Measurements from ENCODE around the gene NFYC. TPM values are rescaled to one million over a fixed set of nuclear protein-coding genes. Genes with fewer than 3 reads are reported as not detected.
A peak's percentile ranks its signal among the peaks of the same experiment; 100 is the strongest.

The NFYC gene
- total and polyA plus RNA-seq, 2 donors, result 34.0 to 39.1 TPM

GRCh38 chr1:40773748-40774265 is 82.3 kb downstream of the NFYC start:
- WGBS, result 93% methylated on average over 6 of the region's 6 CpGs
- H3K9me3 ChIP-seq (ENCODE audit: control insufficient read depth in 2 of 2, insufficient read depth in 1 of 2, low read length in 1 of 2), result peaks cover 2 to 9% of the 10 kb centered on the region in 2 donors
- no peaks in the 10 kb centered on the region for H3K27me3 ChIP-seq (ENCODE audit: control insufficient read depth in 2 of 2, insufficient read depth in 1 of 2, low read length in 1 of 2)
- H3K4me1 ChIP-seq (ENCODE audit: control insufficient read depth in 2 of 2, insufficient read depth in 2 of 2, low read length in 2 of 2), result peaks cover 0 to 9% of the 10 kb centered on the region in 2 donors
- DNase-seq (ENCODE audit: low read depth in 6 of 9, low spot score in 9 of 9), result no peak
- H3K36me3 ChIP-seq (ENCODE audit: control insufficient read depth in 2 of 2, insufficient read depth in 2 of 2, low read length in 1 of 2), result peaks cover 46 to 54% of the 10 kb centered on the region in 2 donors
- H3K27ac ChIP-seq (ENCODE audit: low read depth in 1 of 2, low read length in 1 of 2), result no peak overlapping the region
- H3K4me3 ChIP-seq (ENCODE audit: low read length in 2 of 2), result no peak overlapping the region

GRCh38 chr1:40774266-40774998 is 82.9 kb downstream of the NFYC start:
- Histone ChIP-seq H3K9me3 (ENCODE audit: control insufficient read depth in 2 of 2, insufficient read depth in 1 of 2, low read length in 1 of 2) (peaks cover 2 to 9% of the 10 kb centered on the region in 2 donors), H3K4me3 (ENCODE audit: low read length in 2 of 2) (no peak overlapping the region), H3K36me3 (ENCODE audit: control insufficient read depth in 2 of 2, insufficient read depth in 2 of 2, low read length in 1 of 2) (peaks cover 39 to 48% of the 10 kb centered on the region in 2 donors), H3K4me1 (ENCODE audit: control insufficient read depth in 2 of 2, insufficient read depth in 2 of 2, low read length in 2 of 2) (peaks cover 0 to 9% of the 10 kb centered on the region in 2 donors), H3K27ac (ENCODE audit: low read depth in 1 of 2, low read length in 1 of 2) (no peak overlapping the region), H3K27me3 (ENCODE audit: control insufficient read depth in 2 of 2, insufficient read depth in 1 of 2, low read length in 1 of 2) (no peaks in the 10 kb centered on the region)
- peak in 4 of 9 donors; percentile 39 to 65 (median 58) for DNase-seq (ENCODE audit: low read depth in 6 of 9, low spot score in 9 of 9)
- WGBS, result 49% methylated on average over 3 of the region's 3 CpGs

- DNase-seq (ENCODE audit: low read depth in 6 of 9, low spot score in 9 of 9), result no peak
- H3K9me3 ChIP-seq (ENCODE audit: control insufficient read depth in 2 of 2, insufficient read depth in 1 of 2, low read length in 1 of 2), result peaks cover 2 to 9% of the 10 kb centered on the region in 2 donors
- 99% methylated on average over 4 of the region's 4 CpGs for WGBS
- peaks cover 22 to 29% of the 10 kb centered on the region in 2 donors for H3K36me3 ChIP-seq (ENCODE audit: control insufficient read depth in 2 of 2, insufficient read depth in 2 of 2, low read length in 1 of 2)
- H3K4me3 ChIP-seq (ENCODE audit: low read length in 2 of 2), result no peak overlapping the region
- H3K4me1 ChIP-seq (ENCODE audit: control insufficient read depth in 2 of 2, insufficient read depth in 2 of 2, low read length in 2 of 2), result no peaks in the 10 kb centered on the region
- H3K27ac ChIP-seq (ENCODE audit: low read depth in 1 of 2, low read length in 1 of 2), result no peak overlapping the region
- peaks cover under 1 to 4% of the 10 kb centered on the region in 2 donors for H3K27me3 ChIP-seq (ENCODE audit: control insufficient read depth in 2 of 2, insufficient read depth in 1 of 2, low read length in 1 of 2)
Observed at GRCh38 chr1:40776236-40777072, 85.0 kb downstream of the NFYC start.

GRCh38 chr1:40777224-40777970 is 85.9 kb downstream of the NFYC start:
- 97% methylated on average over 2 of the region's 2 CpGs for WGBS

GRCh38 chr1:40780678-40781607 is 89.4 kb downstream of the NFYC start:
- whole genome bisulfite sequencing, result 85% methylated on average over 11 of the region's 11 CpGs
- no peak overlapping the region for H3K27ac ChIP-seq (ENCODE audit: low read depth in 1 of 2, low read length in 1 of 2)
- no peak overlapping the region for H3K4me3 ChIP-seq (ENCODE audit: low read length in 2 of 2)
- H3K27me3 ChIP-seq (ENCODE audit: control insufficient read depth in 2 of 2, insufficient read depth in 1 of 2, low read length in 1 of 2), result peaks cover 30 to 43% of the 10 kb centered on the region in 2 donors
- DNase-seq (ENCODE audit: low read depth in 6 of 9, low spot score in 9 of 9), result no peak
- H3K9me3 ChIP-seq (ENCODE audit: control insufficient read depth in 2 of 2, insufficient read depth in 1 of 2, low read length in 1 of 2), result peaks cover 2 to 8% of the 10 kb centered on the region in 2 donors
- peaks cover 9 to 10% of the 10 kb centered on the region in 2 donors for H3K4me1 ChIP-seq (ENCODE audit: control insufficient read depth in 2 of 2, insufficient read depth in 2 of 2, low read length in 2 of 2)
- peaks cover 7 to 9% of the 10 kb centered on the region in 2 donors for H3K36me3 ChIP-seq (ENCODE audit: control insufficient read depth in 2 of 2, insufficient read depth in 2 of 2, low read length in 1 of 2)

More at GRCh38 chr1:40777224-40777970, 85.9 kb downstream of the NFYC start:
- no peaks in the 10 kb centered on the region for H3K4me1 ChIP-seq (ENCODE audit: control insufficient read depth in 2 of 2, insufficient read depth in 2 of 2, low read length in 2 of 2)
- peaks cover 7 to 14% of the 10 kb centered on the region in 2 donors for H3K27me3 ChIP-seq (ENCODE audit: control insufficient read depth in 2 of 2, insufficient read depth in 1 of 2, low read length in 1 of 2)
- DNase-seq (ENCODE audit: low read depth in 6 of 9, low spot score in 9 of 9), result no peak
- H3K4me3 ChIP-seq (ENCODE audit: low read length in 2 of 2), result no peak overlapping the region
- no peak overlapping the region for H3K27ac ChIP-seq (ENCODE audit: low read depth in 1 of 2, low read length in 1 of 2)
- H3K36me3 ChIP-seq (ENCODE audit: control insufficient read depth in 2 of 2, insufficient read depth in 2 of 2, low read length in 1 of 2), result peaks cover 12 to 23% of the 10 kb centered on the region in 2 donors
- peaks cover 2 to 9% of the 10 kb centered on the region in 2 donors for H3K9me3 ChIP-seq (ENCODE audit: control insufficient read depth in 2 of 2, insufficient read depth in 1 of 2, low read length in 1 of 2)

- Histone ChIP-seq H3K4me3 (ENCODE audit: low read length in 2 of 2) (no peak overlapping the region), H3K27ac (ENCODE audit: low read depth in 1 of 2, low read length in 1 of 2) (no peak overlapping the region), H3K36me3 (ENCODE audit: control insufficient read depth in 2 of 2, insufficient read depth in 2 of 2, low read length in 1 of 2) (peaks cover under 1 to 3% of the 10 kb centered on the region in 2 donors), H3K4me1 (ENCODE audit: control insufficient read depth in 2 of 2, insufficient read depth in 2 of 2, low read length in 2 of 2) (peaks cover 10 to 12% of the 10 kb centered on the region in 2 donors), H3K9me3 (ENCODE audit: control insufficient read depth in 2 of 2, insufficient read depth in 1 of 2, low read length in 1 of 2) (peaks cover 0 to 1% of the 10 kb centered on the region in 2 donors), H3K27me3 (ENCODE audit: control insufficient read depth in 2 of 2, insufficient read depth in 1 of 2, low read length in 1 of 2) (peaks cover 30 to 48% of the 10 kb centered on the region in 2 donors)
- 96% methylated on average over 2 of the region's 2 CpGs for WGBS
- no peak for DNase-seq (ENCODE audit: low read depth in 6 of 9, low spot score in 9 of 9)
Observed at GRCh38 chr1:40781608-40781971, 90.1 kb downstream of the NFYC start.

- H3K9me3 ChIP-seq (ENCODE audit: control insufficient read depth in 2 of 2, insufficient read depth in 1 of 2, low read length in 1 of 2), result no peaks in the 10 kb centered on the region
- WGBS, result 45% methylated on average over 20 of the region's 20 CpGs
- no peak for DNase-seq (ENCODE audit: low read depth in 6 of 9, low spot score in 9 of 9)
- peaks cover 10 to 12% of the 10 kb centered on the region in 2 donors for H3K4me1 ChIP-seq (ENCODE audit: control insufficient read depth in 2 of 2, insufficient read depth in 2 of 2, low read length in 2 of 2)
- H3K4me3 ChIP-seq (ENCODE audit: low read length in 2 of 2), result no peak overlapping the region
- H3K36me3 ChIP-seq (ENCODE audit: control insufficient read depth in 2 of 2, insufficient read depth in 2 of 2, low read length in 1 of 2), result no peaks in the 10 kb centered on the region
- H3K27ac ChIP-seq (ENCODE audit: low read depth in 1 of 2, low read length in 1 of 2), result no peak overlapping the region
- peaks cover 30 to 48% of the 10 kb centered on the region in 2 donors for H3K27me3 ChIP-seq (ENCODE audit: control insufficient read depth in 2 of 2, insufficient read depth in 1 of 2, low read length in 1 of 2)
Observed at GRCh38 chr1:40782371-40782956, 91.0 kb downstream of the NFYC start.
